DND-41 (cell line): ENCODE measurements around the gene NKTR.

ENCODE experiments used
- ATAC-seq: fragments of 200-7000 bp; cut with Tn5 transposase; 3 replicates; pipeline ENCODE4 v1.9.1; 2021; ENCODE audit warnings: low read depth; ENCODE audit not compliant: insufficient read depth
- DNase-seq: peaks from one replicate; pipeline ENCODE4 v3.0.0-alpha.2; 2020
- H2AFZ ChIP-seq: 2 replicates; pipeline ENCODE4 v1.6.0; 2012; ENCODE audit warnings: low read depth, low read length
- H3K27ac ChIP-seq: 2 replicates; pipeline ENCODE4 v1.5.1; 2012; ENCODE audit warnings: low read length, inconsistent platforms
- H3K27me3 ChIP-seq: fragments of 200-600 bp; sonication (generic); 2 replicates; pipeline ENCODE4 v1.6.0; 2012; ENCODE audit warnings: low read length, mild to moderate bottlenecking, inconsistent platforms; ENCODE audit not compliant: insufficient read depth, poor library complexity
- H3K36me3 ChIP-seq: 2 replicates; pipeline ENCODE4 v1.5.1; 2012; ENCODE audit warnings: low read length, inconsistent platforms; ENCODE audit not compliant: insufficient read depth
- H3K4me1 ChIP-seq: 2 replicates; pipeline ENCODE4 v1.5.1; 2012; ENCODE audit warnings: mild to moderate bottlenecking, low read length; ENCODE audit not compliant: insufficient read depth
- H3K4me2 ChIP-seq: 2 replicates; pipeline ENCODE4 v1.6.0; 2012; ENCODE audit warnings: mild to moderate bottlenecking, moderate library complexity, low read length, inconsistent platforms; ENCODE audit not compliant: insufficient read depth
- H3K4me3 ChIP-seq, 2 experiments: fragments of 200-600 bp in 1 of 2; shearing (Covaris generic) in 1 of 2; 2 replicates each; pipeline ENCODE4 v1.5.1; 2012 to 2016; ENCODE audit warnings: inconsistent platforms in 2 of 2, low read length in 2 of 2, mild to moderate bottlenecking in 2 of 2, low read depth in 1 of 2, moderate library complexity in 1 of 2
- H3K79me2 ChIP-seq: 2 replicates; pipeline ENCODE4 v1.6.0; 2012; ENCODE audit warnings: low read length, inconsistent platforms; ENCODE audit not compliant: insufficient read depth
- H3K9ac ChIP-seq: 2 replicates; pipeline ENCODE4 v1.6.0; 2012; ENCODE audit warnings: low read depth, mild to moderate bottlenecking, inconsistent platforms, low read length, moderate library complexity
- H3K9me3 ChIP-seq: 2 replicates; pipeline ENCODE4 v1.5.1; 2012; ENCODE audit warnings: low read length, moderate library complexity, mild to moderate bottlenecking, inconsistent platforms; ENCODE audit not compliant: insufficient read depth, severe bottlenecking
- H4K20me1 ChIP-seq: 2 replicates; pipeline ENCODE4 v1.6.0; 2012; ENCODE audit warnings: low read length; ENCODE audit not compliant: insufficient read depth
- CTCF ChIP-seq: IDR thresholded peaks from 2 replicates; pipeline ENCODE4 v1.5.1; 2012; ENCODE audit warnings: borderline replicate concordance, low read length, moderate library complexity, mild to moderate bottlenecking; ENCODE audit not compliant: poor library complexity, severe bottlenecking; ENCODE audit errors: extremely low read depth
- EZH2 ChIP-seq: IDR thresholded peaks from 3 replicates; pipeline ENCODE4 v1.6.1; 2012; ENCODE audit warnings: borderline replicate concordance, low read depth, mild to moderate bottlenecking, moderate library complexity, low read length, inconsistent platforms; ENCODE audit not compliant: severe bottlenecking

Gene NKTR

GRCh38 chr3:42600958-42601675 lies 631 bp downstream of the NKTR start:
- TF ChIP-seq CTCF (peak; percentile 6), EZH2 (no peak)
- peak overlapping the region; percentile 86 for H3K27ac ChIP-seq
- peaks cover 9% of the 10 kb centered on the region for H3K9me3 ChIP-seq
- no peaks in the 10 kb centered on the region for H3K27me3 ChIP-seq
- peak overlapping the region; percentile 67 for H3K4me2 ChIP-seq
- ATAC-seq (peak; percentile 49), DNase-seq (peak; percentile 73)
- peaks cover 60% of the 10 kb centered on the region for H3K79me2 ChIP-seq
- H3K4me1 ChIP-seq, result peaks cover 30% of the 10 kb centered on the region
- H4K20me1 ChIP-seq, result peaks cover 21% of the 10 kb centered on the region; the same call in 1 of the 2 replicates
- peak overlapping the region; percentile 73 for H3K9ac ChIP-seq
- H3K4me3 ChIP-seq, result peak overlapping the region; percentile 63 to 76
- H3K36me3 ChIP-seq, result peaks cover 41% of the 10 kb centered on the region
- H2AFZ ChIP-seq, result peak overlapping the region; percentile 83

- peaks cover 9% of the 10 kb centered on the region for H3K9me3 ChIP-seq
- peaks cover 30% of the 10 kb centered on the region for H3K4me1 ChIP-seq
- peak overlapping the region; percentile 73 for H3K9ac ChIP-seq
- H3K4me3 ChIP-seq, result peak overlapping the region; percentile 63 to 76; a peak in 3 of 4 replicates
- no peak for ATAC-seq
- H3K27ac ChIP-seq, result peak overlapping the region; percentile 2; the same call in 1 of the 2 replicates
- H2AFZ ChIP-seq, result no peak overlapping the region
- no peak for DNase-seq
- TF ChIP-seq EZH2 (no peak), CTCF (peak; percentile 27)
- peaks cover 29% of the 10 kb centered on the region; the same call in 1 of the 2 replicates for H4K20me1 ChIP-seq
- peaks cover 70% of the 10 kb centered on the region for H3K79me2 ChIP-seq
- peaks cover 42% of the 10 kb centered on the region for H3K36me3 ChIP-seq
- peak overlapping the region; percentile 67 for H3K4me2 ChIP-seq
- no peaks in the 10 kb centered on the region for H3K27me3 ChIP-seq
These were observed 1.6 kb downstream of the NKTR start for GRCh38 chr3:42601896-42602581.

GRCh38 chr3:42602961-42603360 lies 2.5 kb downstream of the NKTR start:
- peaks cover 79% of the 10 kb centered on the region for H3K79me2 ChIP-seq
- H4K20me1 ChIP-seq, result peaks cover 36% of the 10 kb centered on the region; the same call in 1 of the 2 replicates
- no peak overlapping the region for H3K27ac ChIP-seq
- TF ChIP-seq EZH2 (no peak), CTCF (no peak)
- peaks cover 9% of the 10 kb centered on the region for H3K9me3 ChIP-seq
- H3K27me3 ChIP-seq, result no peaks in the 10 kb centered on the region
- DNase-seq (no peak), ATAC-seq (no peak)
- H2AFZ ChIP-seq, result no peak overlapping the region
- H3K9ac ChIP-seq, result no peak overlapping the region
- peak overlapping the region; percentile 67; the same call in 1 of the 2 replicates for H3K4me2 ChIP-seq
- H3K36me3 ChIP-seq, result peaks cover 50% of the 10 kb centered on the region
- H3K4me1 ChIP-seq, result peaks cover 33% of the 10 kb centered on the region
- H3K4me3 ChIP-seq, result no peak overlapping the region
